NCI-H187 treated with DMSO at 0.1 percent for 48 hours (cell line): ENCODE data around the gene ZNF239.
"Not testable (repeated sequence)": the region's sequence is repeated elsewhere in the genome, so short reads cannot be mapped to it uniquely, and the experiment has no call there.

Source experiments
- DNase-seq: peaks from one replicate; lab custom pipeline; 2025; lab: John Stamatoyannopoulos, UW

ZNF239 gene

DNA sequence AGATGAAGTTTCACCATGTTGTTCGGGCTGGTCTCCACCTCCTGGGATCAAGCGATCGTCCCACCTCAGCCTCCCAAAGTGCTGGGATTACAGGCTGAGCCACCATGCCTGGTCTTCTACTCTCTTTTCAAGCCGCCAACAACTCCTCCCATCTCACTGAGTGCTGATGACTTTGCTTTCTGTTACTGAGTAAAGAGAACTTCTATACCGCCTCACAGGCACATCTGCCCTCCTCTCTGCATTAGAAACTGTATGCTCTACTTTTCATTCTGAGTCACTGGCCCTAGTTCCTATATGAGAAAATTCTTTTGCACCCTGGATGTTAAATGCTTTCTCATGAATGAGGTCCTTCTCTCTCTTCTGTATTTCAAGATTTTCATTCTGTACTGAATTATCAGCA lies 2.2 kb upstream of the ZNF239 start:
- no peak for DNase-seq

DNA sequence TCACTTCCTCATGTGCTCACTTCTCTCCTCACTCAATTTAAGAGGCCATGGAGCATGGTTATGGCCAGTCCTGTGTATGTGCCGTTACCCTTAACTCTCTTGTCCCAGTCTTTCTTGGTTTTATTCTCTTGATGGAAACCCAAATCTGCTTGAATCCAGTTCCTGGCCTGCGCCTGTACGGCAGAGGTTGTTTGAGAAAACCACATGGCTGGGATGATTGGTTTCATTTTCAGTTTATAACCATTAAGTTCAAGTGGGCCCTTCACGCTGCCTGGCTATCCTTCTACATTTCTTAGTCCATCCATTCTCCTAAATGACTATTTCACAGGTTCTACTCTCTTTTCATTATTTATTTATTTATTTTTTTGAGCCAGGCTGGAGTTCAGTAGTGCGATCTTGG lies 1.6 kb upstream of the ZNF239 start:
- no peak for DNase-seq

DNA sequence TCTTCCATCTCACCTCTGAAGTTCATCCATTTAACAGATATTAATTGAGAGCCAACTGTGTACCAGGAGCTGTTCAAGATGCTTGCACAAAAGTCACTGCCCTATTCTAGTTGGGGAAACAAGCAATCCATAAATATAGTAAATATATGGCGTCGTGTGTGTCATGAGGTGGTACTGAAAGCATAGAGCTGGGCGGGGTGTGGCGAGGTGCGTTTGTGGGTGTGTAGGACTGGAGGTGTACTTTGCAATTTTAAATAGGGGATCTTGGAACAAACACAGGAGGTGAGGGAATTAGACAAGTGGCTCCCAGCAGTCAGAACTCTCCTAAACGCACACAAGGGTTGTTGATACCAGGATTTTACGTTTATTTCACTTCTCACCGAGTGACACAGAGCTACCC lies 490 bp upstream of the ZNF239 start:
- no peak for DNase-seq

- DNase-seq: no peak
Observed at GRCh38 chr10:43573250-43574000, 991 bp downstream of the ZNF239 start.

- no peak for DNase-seq
Observed at GRCh38 chr10:43570971-43571370, 3.4 kb downstream of the ZNF239 start.

DNA sequence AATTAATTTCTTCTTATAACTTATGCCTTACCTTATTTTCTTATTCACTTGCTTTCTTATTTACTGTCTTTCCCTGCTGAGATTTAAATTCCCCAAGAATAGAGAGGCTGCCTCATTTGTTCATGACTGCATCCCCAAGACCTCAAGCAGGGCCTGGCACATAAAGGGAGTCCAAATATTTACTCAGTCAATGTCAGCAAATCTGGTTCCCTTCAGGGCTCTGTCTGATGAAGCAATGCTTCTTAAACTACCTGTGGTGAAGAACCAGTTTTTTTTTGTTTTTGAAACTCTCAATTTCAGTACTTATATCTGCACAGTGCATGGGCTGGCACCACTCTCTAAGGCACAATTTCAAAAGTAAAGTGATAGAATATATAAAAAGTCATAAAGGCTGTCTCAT lies 4.7 kb downstream of the ZNF239 start:
- no peak for DNase-seq

GRCh38 chr10:43557214-43557613 lies 17.2 kb downstream of the ZNF239 start:
- no peak for DNase-seq

- not testable (repeated sequence) for DNase-seq
Observed at GRCh38 chr10:43543746-43544145, 30.7 kb downstream of the ZNF239 start.

DNA sequence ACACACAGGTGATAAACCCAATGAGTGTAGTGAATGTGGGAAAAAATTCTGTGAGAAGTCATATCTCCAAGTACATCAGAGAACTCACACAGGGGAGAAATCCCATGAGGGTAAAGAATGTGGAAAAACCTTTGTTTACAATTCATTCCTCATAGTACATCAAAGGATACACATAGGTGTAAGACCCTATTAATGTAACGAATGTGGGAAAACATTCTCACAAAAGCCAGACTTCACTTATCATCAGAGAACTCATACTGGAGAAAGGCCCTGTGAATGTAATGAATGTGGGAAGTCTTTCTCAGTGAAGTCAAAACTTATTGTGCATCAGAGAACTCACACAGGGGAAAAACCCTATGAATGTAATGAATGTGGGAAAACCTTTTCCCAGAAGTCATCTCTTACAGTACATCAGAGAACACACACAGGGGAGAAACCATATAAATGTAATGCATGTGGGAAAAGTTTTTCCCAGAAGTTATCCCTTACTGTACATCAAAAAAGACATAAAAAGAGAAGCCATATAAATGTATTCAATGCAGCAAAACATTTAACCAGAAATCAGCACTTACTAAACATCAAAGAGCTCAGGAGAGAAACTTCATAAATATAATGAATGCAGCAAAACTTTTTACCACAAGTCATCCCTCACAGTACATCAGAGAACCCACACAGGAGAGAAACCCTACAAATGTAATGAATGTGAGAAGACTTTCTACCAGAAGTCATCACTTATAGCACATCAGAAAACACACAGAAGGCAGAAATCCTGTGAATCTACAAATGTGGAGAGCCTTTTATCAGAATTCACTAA lies 49.8 kb downstream of the ZNF239 start:
- DNase-seq: no peak
